Vagina (tissue), 2 donors: Measurements from ENCODE around the gene SMPDL3B.

ENCODE experiments used
- CTCF ChIP-seq, 3 experiments: fragments of 450-650 bp in 2 of 3; fragments of 200-600 bp in 1 of 3; sonication (generic) in 1 of 3; IDR thresholded peaks; one replicate each; pipeline ENCODE4 v1.5.1; 2017 to 2019; ENCODE audit warnings: antibody characterized with exemption in 3 of 3, mild to moderate bottlenecking in 2 of 3, moderate library complexity in 2 of 3
- POLR2A ChIP-seq, 2 donors: fragments of 450-650 bp; IDR thresholded peaks; one replicate each; pipeline ENCODE4 v1.6.1; 2017; ENCODE audit warnings: antibody characterized with exemption in 2 of 2, mild to moderate bottlenecking in 2 of 2, moderate library complexity in 2 of 2
- POLR2AphosphoS5 ChIP-seq, 2 donors: sonication (generic); formaldehyde crosslinking; IDR thresholded peaks; one replicate each; pipeline ENCODE4 v1.9.0; 2017; ENCODE audit warnings: antibody characterized with exemption in 2 of 2, mild to moderate bottlenecking in 2 of 2, low read depth in 1 of 2; ENCODE audit not compliant: insufficient read depth in 1 of 2

GRCh38 chr1:27928216-27928954, 6.4 kb upstream of the SMPDL3B start:
- TF ChIP-seq CTCF (IDR thresholded peaks at IDR 0.05) (no peak), POLR2A (IDR thresholded peaks at IDR 0.05) (no peak), POLR2AphosphoS5 (IDR thresholded peaks at IDR 0.05; ENCODE audit: insufficient read depth in 1 of 2, low read depth in 1 of 2) (no peak)
